Fibroblast of skin of right biceps (primary cell): ENCODE data around the gene SYNE3.

Experiments used
- DNase-seq: peaks from one replicate; pipeline ENCODE4 v3.0.0-alpha.2; 2013

The SYNE3 gene

GRCh38 chr14:95503365-95504134 lies 12.9 kb downstream of the SYNE3 start:
- DNase-seq, result no peak

GRCh38 chr14:95502381-95502950 lies 14.0 kb downstream of the SYNE3 start:
- DNase-seq, result no peak

GRCh38 chr14:95500772-95501401 lies 15.6 kb downstream of the SYNE3 start:
- DNase-seq, result peak; percentile 70

- DNase-seq, result no peak
Observed at GRCh38 chr14:95500201-95500681, 16.2 kb downstream of the SYNE3 start.

GRCh38 chr14:95499354-95499750 lies 17.1 kb downstream of the SYNE3 start:
- no peak for DNase-seq

- no peak for DNase-seq
Observed at GRCh38 chr14:95498622-95499353, 17.7 kb downstream of the SYNE3 start.

GRCh38 chr14:95497561-95498011 lies 18.9 kb downstream of the SYNE3 start:
- no peak for DNase-seq

GRCh38 chr14:95496690-95497259 lies 19.7 kb downstream of the SYNE3 start:
- peak; percentile 53 for DNase-seq

- no peak for DNase-seq
Observed at GRCh38 chr14:95496111-95496681, 20.3 kb downstream of the SYNE3 start.

GRCh38 chr14:95495538-95496025 lies 20.9 kb downstream of the SYNE3 start:
- DNase-seq, result no peak

- DNase-seq, result no peak
Observed at GRCh38 chr14:95495076-95495475, 21.4 kb downstream of the SYNE3 start.

- DNase-seq, result no peak
Observed at GRCh38 chr14:95494456-95494855, 22.0 kb downstream of the SYNE3 start.

GRCh38 chr14:95493976-95494375 lies 22.5 kb downstream of the SYNE3 start:
- DNase-seq, result no peak

GRCh38 chr14:95493503-95493902 lies 22.9 kb downstream of the SYNE3 start:
- no peak for DNase-seq

- DNase-seq, result no peak
Observed at GRCh38 chr14:95491936-95492608, 24.4 kb downstream of the SYNE3 start.

GRCh38 chr14:95490727-95491451 lies 25.6 kb downstream of the SYNE3 start:
- no peak for DNase-seq

- DNase-seq, result no peak
Observed at GRCh38 chr14:95490138-95490509, 26.3 kb downstream of the SYNE3 start.

- DNase-seq, result no peak
Observed at GRCh38 chr14:95489214-95490137, 27.0 kb downstream of the SYNE3 start.

- DNase-seq, result no peak
Observed at GRCh38 chr14:95488376-95489213, 27.9 kb downstream of the SYNE3 start.
